Parathyroid adenoma (tissue), 2 donors: Measurements from ENCODE around the gene COPZ2.

Experiments
- H2AFZ ChIP-seq: fragments of 300-600 bp; sonication (generic); one replicate; pipeline ENCODE4 v1.7.0; 2017; ENCODE audit warnings: antibody characterized with exemption, mild to moderate bottlenecking
- H3K27ac ChIP-seq: fragments of 300-600 bp; sonication (generic); one replicate; pipeline ENCODE4 v1.7.0; 2017
- H3K27me3 ChIP-seq: fragments of 300-600 bp; sonication (generic); one replicate; pipeline ENCODE4 v1.7.0; 2017; ENCODE audit warnings: low read length; ENCODE audit not compliant: control insufficient read depth, insufficient read depth
- H3K36me3 ChIP-seq: fragments of 300-600 bp; sonication (generic); one replicate; pipeline ENCODE4 v1.7.0; 2017; ENCODE audit warnings: low read length; ENCODE audit not compliant: control insufficient read depth, insufficient read depth
- H3K4me1 ChIP-seq: fragments of 300-600 bp; sonication (generic); one replicate; pipeline ENCODE4 v1.7.0; 2017; ENCODE audit warnings: control low read depth
- H3K4me2 ChIP-seq: fragments of 300-600 bp; sonication (generic); one replicate; pipeline ENCODE4 v1.7.0; 2017; ENCODE audit warnings: low read length
- H3K4me3 ChIP-seq: fragments of 300-600 bp; sonication (generic); one replicate; pipeline ENCODE4 v1.7.0; 2017; ENCODE audit warnings: low read depth, low read length
- H3K79me2 ChIP-seq: fragments of 300-600 bp; sonication (generic); one replicate; pipeline ENCODE4 v1.7.0; 2017; ENCODE audit warnings: control low read depth
- H3K9ac ChIP-seq: fragments of 300-600 bp; sonication (generic); one replicate; pipeline ENCODE4 v1.7.0; 2017; ENCODE audit warnings: mild to moderate bottlenecking
- H3K9me3 ChIP-seq: fragments of 300-600 bp; sonication (generic); one replicate; pipeline ENCODE4 v1.7.0; 2017; ENCODE audit warnings: low read length; ENCODE audit not compliant: control insufficient read depth
- TF ChIP-seq, protein P1 (sequence below): fragments of 300-600 bp; sonication (generic); IDR thresholded peaks from one replicate; pipeline ENCODE4 v1.7.0; 2017; ENCODE audit warnings: antibody characterized with exemption, mild to moderate bottlenecking
- donor health status: primary hyperparathyroidism.

The COPZ2 gene

GRCh38 chr17:47999582-47999981, 38.0 kb downstream of the COPZ2 start:
- H3K4me2 ChIP-seq = no peak overlapping the region
- peaks cover 21% of the 10 kb centered on the region for H3K4me1 ChIP-seq
- no peaks in the 10 kb centered on the region for H3K27me3 ChIP-seq
- H3K36me3 ChIP-seq = no peaks in the 10 kb centered on the region
- no peak overlapping the region for H2AFZ ChIP-seq
- H3K4me3 ChIP-seq = no peak overlapping the region
- H3K9me3 ChIP-seq = no peaks in the 10 kb centered on the region
- H3K79me2 ChIP-seq = no peaks in the 10 kb centered on the region
- TF ChIP-seq, protein P1, sequence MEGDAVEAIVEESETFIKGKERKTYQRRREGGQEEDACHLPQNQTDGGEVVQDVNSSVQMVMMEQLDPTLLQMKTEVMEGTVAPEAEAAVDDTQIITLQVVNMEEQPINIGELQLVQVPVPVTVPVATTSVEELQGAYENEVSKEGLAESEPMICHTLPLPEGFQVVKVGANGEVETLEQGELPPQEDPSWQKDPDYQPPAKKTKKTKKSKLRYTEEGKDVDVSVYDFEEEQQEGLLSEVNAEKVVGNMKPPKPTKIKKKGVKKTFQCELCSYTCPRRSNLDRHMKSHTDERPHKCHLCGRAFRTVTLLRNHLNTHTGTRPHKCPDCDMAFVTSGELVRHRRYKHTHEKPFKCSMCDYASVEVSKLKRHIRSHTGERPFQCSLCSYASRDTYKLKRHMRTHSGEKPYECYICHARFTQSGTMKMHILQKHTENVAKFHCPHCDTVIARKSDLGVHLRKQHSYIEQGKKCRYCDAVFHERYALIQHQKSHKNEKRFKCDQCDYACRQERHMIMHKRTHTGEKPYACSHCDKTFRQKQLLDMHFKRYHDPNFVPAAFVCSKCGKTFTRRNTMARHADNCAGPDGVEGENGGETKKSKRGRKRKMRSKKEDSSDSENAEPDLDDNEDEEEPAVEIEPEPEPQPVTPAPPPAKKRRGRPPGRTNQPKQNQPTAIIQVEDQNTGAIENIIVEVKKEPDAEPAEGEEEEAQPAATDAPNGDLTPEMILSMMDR = no peak
- H3K27ac ChIP-seq = no peak overlapping the region
- H3K9ac ChIP-seq = no peak overlapping the region

DNA sequence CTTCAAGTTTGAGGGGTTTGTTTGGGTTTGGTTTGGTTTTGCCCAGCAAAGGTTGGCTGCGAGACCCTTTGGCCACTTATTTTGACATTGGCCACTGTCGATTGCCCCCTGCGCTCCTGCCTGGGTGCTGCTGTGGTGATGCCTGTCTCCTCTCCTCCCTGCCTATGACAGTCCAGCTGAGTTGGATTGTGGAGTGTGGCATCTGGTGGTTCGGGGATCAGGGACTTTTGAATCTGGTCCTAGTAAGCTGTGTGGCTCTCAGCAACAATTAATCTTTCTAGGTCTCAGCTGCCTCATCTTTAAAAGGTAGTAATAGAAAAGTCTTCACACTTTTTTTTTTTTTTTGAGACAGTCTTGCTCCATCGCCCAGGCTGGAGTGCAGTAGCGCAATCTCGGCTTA, 39.6 kb downstream of the COPZ2 start:
- TF ChIP-seq, protein P1 = no peak
- no peaks in the 10 kb centered on the region for H3K27me3 ChIP-seq
- no peak overlapping the region for H3K4me2 ChIP-seq

DNA sequence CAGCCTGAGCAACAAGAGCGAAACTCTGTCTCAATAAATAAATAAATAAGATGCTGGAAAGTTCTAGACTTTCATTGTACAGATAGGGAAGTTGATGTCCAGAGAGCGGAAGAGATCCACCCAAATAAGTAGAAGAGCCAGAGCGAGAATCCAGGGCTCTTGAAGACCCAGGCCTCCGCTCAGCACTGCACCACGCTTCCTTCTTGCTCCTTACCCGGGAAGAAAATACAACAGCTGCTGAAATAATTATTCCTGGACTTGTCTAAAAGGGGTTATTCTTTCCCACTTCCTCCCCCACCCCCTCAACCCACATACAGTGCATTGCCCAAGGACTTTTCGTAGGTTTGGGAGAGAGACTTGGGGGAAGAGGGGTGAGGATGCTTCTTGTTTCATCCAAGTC, 40.0 kb downstream of the COPZ2 start:
- TF ChIP-seq, protein P1 = no peak
- H3K4me3 ChIP-seq = no peak overlapping the region
- no peaks in the 10 kb centered on the region for H3K79me2 ChIP-seq
- no peaks in the 10 kb centered on the region for H3K9me3 ChIP-seq
- H3K36me3 ChIP-seq = no peaks in the 10 kb centered on the region
- H3K4me1 ChIP-seq = peaks cover 5% of the 10 kb centered on the region
- no peaks in the 10 kb centered on the region for H3K27me3 ChIP-seq
- H3K27ac ChIP-seq = no peak overlapping the region
- H3K4me2 ChIP-seq = no peak overlapping the region
- H3K9ac ChIP-seq = no peak overlapping the region
- no peak overlapping the region for H2AFZ ChIP-seq

More for the DNA sequence above, 39.6 kb downstream of the COPZ2 start:
- H3K4me3 ChIP-seq = no peak overlapping the region
- no peak overlapping the region for H3K27ac ChIP-seq
- no peaks in the 10 kb centered on the region for H3K9me3 ChIP-seq
- no peak overlapping the region for H2AFZ ChIP-seq
- no peak overlapping the region for H3K9ac ChIP-seq
- H3K4me1 ChIP-seq = peaks cover 9% of the 10 kb centered on the region
- no peaks in the 10 kb centered on the region for H3K36me3 ChIP-seq
- H3K79me2 ChIP-seq = no peaks in the 10 kb centered on the region

- Histone ChIP-seq H3K9me3 (no peaks in the 10 kb centered on the region), H3K4me3 (no peak overlapping the region), H3K27me3 (no peaks in the 10 kb centered on the region), H3K79me2 (no peaks in the 10 kb centered on the region), H2AFZ (peak overlapping the region; percentile 49), H3K36me3 (no peaks in the 10 kb centered on the region), H3K4me2 (no peak overlapping the region), H3K27ac (no peak overlapping the region), H3K4me1 (no peaks in the 10 kb centered on the region), H3K9ac (no peak overlapping the region)
- TF ChIP-seq, protein P1 = no peak
Observed at GRCh38 chr17:47996201-47996600, 41.4 kb downstream of the COPZ2 start.

GRCh38 chr17:47995241-47995935, 42.2 kb downstream of the COPZ2 start:
- Histone ChIP-seq H3K4me2 (no peak overlapping the region), H2AFZ (no peak overlapping the region), H3K27ac (no peak overlapping the region), H3K9me3 (no peaks in the 10 kb centered on the region), H3K27me3 (no peaks in the 10 kb centered on the region), H3K36me3 (no peaks in the 10 kb centered on the region), H3K9ac (no peak overlapping the region), H3K4me3 (no peak overlapping the region), H3K79me2 (no peaks in the 10 kb centered on the region), H3K4me1 (no peaks in the 10 kb centered on the region)
- TF ChIP-seq, protein P1 = no peak
